Nephron (organoid): Measurements from ENCODE around the gene INSR.

ENCODE experiments used
- H3K27ac Mint-ChIP-seq, 3 experiments: 2 replicates each; pipeline ENCODE4 v1.8.0; 2020; ENCODE audit warnings: mixed read lengths in 3 of 3, mild to moderate bottlenecking in 2 of 3, moderate library complexity in 1 of 3
- H3K27me3 Mint-ChIP-seq: 2 replicates; pipeline ENCODE4 v1.8.0; 2021; ENCODE audit warnings: low read depth, mild to moderate bottlenecking, moderate library complexity, mixed read lengths
- H3K36me3 Mint-ChIP-seq: 2 replicates; pipeline ENCODE4 v1.8.0; 2020; ENCODE audit warnings: low read depth, mixed read lengths
- H3K4me1 Mint-ChIP-seq: 2 replicates; pipeline ENCODE4 v1.8.0; 2020; ENCODE audit warnings: mixed read lengths
- H3K4me3 Mint-ChIP-seq, 3 experiments: 2 replicates each; pipeline ENCODE4 v1.8.0; 2020; ENCODE audit warnings: mild to moderate bottlenecking in 3 of 3, mixed read lengths in 3 of 3, moderate library complexity in 2 of 3
- H3K9me3 Mint-ChIP-seq: 2 replicates; pipeline ENCODE4 v1.8.0; 2020; ENCODE audit warnings: mixed read lengths
- CTCF ChIP-seq, 3 experiments: fragments of 200-600 bp; sonication (generic); IDR thresholded peaks; one replicate each; pipeline ENCODE4 v1.5.0; 2021; ENCODE audit warnings: antibody characterized with exemption in 3 of 3; ENCODE audit not compliant: unreplicated experiment in 3 of 3

The INSR gene

GRCh38 chr19:7197119-7197759 lies 97.0 kb downstream of the INSR start:
- no peak for TF ChIP-seq CTCF (IDR thresholded peaks at IDR 0.05; ENCODE audit: unreplicated experiment in 3 of 3)
- Mint-ChIP-seq H3K4me1 (peaks cover 13% of the 10 kb centered on the region), H3K27ac (peak overlapping the region; percentile 86 to 98 (median 96)), H3K36me3 (no peaks in the 10 kb centered on the region), H3K9me3 (no peaks in the 10 kb centered on the region), H3K27me3 (no peaks in the 10 kb centered on the region), H3K4me3 (peak overlapping the region; percentile 86 to 92 (median 89))

- peak overlapping the region; percentile 86 to 98 (median 96) for H3K27ac Mint-ChIP-seq
- H3K4me1 Mint-ChIP-seq: peaks cover 9% of the 10 kb centered on the region
- peak overlapping the region; percentile 86 to 92 (median 89) for H3K4me3 Mint-ChIP-seq
- TF ChIP-seq CTCF (IDR thresholded peaks at IDR 0.05; ENCODE audit: unreplicated experiment in 3 of 3): no peak
- no peaks in the 10 kb centered on the region for H3K36me3 Mint-ChIP-seq
- no peaks in the 10 kb centered on the region for H3K9me3 Mint-ChIP-seq
- H3K27me3 Mint-ChIP-seq: no peaks in the 10 kb centered on the region
Measured at GRCh38 chr19:7196763-7197118, 97.5 kb downstream of the INSR start.

- no peaks in the 10 kb centered on the region for H3K9me3 Mint-ChIP-seq
- no peak overlapping the region for H3K4me3 Mint-ChIP-seq
- H3K27ac Mint-ChIP-seq: no peak overlapping the region
- H3K4me1 Mint-ChIP-seq: peaks cover 9% of the 10 kb centered on the region
- no peak for TF ChIP-seq CTCF (IDR thresholded peaks at IDR 0.05; ENCODE audit: unreplicated experiment in 3 of 3)
- no peaks in the 10 kb centered on the region for H3K36me3 Mint-ChIP-seq
- H3K27me3 Mint-ChIP-seq: no peaks in the 10 kb centered on the region
Measured at GRCh38 chr19:7195046-7195445, 99.2 kb downstream of the INSR start.

GRCh38 chr19:7194566-7194965 lies 99.6 kb downstream of the INSR start:
- no peaks in the 10 kb centered on the region for H3K27me3 Mint-ChIP-seq
- no peak overlapping the region for H3K4me3 Mint-ChIP-seq
- no peaks in the 10 kb centered on the region for H3K9me3 Mint-ChIP-seq
- H3K27ac Mint-ChIP-seq: no peak overlapping the region
- peaks cover 9% of the 10 kb centered on the region for H3K4me1 Mint-ChIP-seq
- no peak for TF ChIP-seq CTCF (IDR thresholded peaks at IDR 0.05; ENCODE audit: unreplicated experiment in 3 of 3)
- no peaks in the 10 kb centered on the region for H3K36me3 Mint-ChIP-seq

- Mint-ChIP-seq H3K9me3 (no peaks in the 10 kb centered on the region), H3K27me3 (no peaks in the 10 kb centered on the region), H3K27ac (peak overlapping the region in 1 of 3 experiments; percentile 1), H3K36me3 (no peaks in the 10 kb centered on the region), H3K4me1 (peaks cover 4% of the 10 kb centered on the region), H3K4me3 (no peak overlapping the region)
- TF ChIP-seq CTCF (IDR thresholded peaks at IDR 0.05; ENCODE audit: unreplicated experiment in 3 of 3): no peak
Measured at GRCh38 chr19:7191946-7192691, 102.1 kb downstream of the INSR start.
